DMS153 (cell line): Measurements from ENCODE around the gene MGST2.

Experiments
- DNase-seq: peaks from one replicate; lab custom pipeline; 2025; lab: John Stamatoyannopoulos, UW

MGST2 gene

DNA sequence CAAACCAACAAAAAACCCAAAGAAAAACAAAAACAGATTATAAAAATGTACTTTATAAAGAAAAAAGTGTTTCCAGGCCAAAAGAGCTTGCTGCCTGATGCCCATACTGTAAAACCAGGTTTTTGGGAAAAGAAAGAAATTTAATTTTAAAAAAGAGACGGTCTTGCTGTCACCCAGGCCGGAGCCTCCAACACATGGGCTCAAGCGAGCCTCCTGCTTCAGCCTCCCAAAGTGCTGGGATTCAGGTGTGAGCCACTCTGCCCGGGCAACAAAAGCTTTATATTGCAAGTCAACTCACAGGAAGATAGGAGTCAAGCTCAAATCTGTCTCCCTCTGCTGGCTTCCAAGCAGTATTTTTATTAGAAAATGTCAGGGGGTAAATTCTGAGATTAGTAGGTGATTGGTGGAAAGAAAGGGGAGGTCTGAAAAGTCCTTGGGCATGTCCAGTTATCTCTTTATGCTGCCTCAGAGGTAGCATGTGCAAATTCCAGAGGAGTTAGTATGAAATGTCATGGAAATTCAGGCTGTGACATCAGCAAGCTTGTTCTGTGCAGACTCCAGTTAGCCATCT lies 39.4 kb downstream of the MGST2 start:
- no peak for DNase-seq

DNA sequence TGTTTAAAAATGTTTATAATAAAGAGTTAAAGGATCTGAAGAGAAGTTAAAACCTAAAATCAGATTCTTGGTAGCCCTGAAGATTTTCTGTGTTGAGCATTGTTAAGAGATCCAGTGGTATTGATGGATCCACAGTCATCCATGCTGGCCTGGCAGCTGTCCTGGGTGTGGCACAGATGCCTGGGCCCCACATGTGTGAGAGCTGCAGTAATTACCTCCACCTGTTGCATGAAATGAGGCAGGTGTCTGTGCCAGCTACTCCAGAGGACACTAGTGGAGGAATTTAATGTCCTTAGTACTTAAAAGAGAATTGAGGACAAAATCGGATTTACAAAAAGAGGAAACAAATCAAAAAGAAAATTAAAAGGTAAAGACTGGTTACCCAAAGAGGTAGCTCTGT lies 44.0 kb downstream of the MGST2 start:
- DNase-seq = no peak

- no peak for DNase-seq
Measured at GRCh38 chr4:139710073-139710472, 44.5 kb downstream of the MGST2 start.

DNA sequence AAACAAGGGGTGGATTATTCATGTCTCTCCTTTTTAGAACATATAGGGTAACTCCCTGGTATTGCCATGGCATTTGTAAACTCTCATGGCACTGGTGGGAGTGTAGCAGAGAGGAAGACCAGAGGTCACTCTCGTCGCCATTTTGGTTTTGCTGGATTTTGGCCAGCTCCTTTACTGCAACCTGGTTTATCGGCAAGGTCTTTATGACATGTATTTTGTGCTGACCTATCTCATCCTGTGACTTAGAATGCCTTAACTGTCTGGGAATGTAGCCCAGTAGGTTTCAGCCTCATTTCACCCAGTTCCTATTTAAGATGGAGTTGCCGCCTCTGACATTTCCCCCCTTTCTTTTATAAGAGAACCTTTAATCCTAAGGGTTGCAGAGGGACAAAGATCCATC lies 45.8 kb downstream of the MGST2 start:
- DNase-seq = no peak

GRCh38 chr4:139712882-139713281 lies 47.3 kb downstream of the MGST2 start:
- no peak for DNase-seq

DNA sequence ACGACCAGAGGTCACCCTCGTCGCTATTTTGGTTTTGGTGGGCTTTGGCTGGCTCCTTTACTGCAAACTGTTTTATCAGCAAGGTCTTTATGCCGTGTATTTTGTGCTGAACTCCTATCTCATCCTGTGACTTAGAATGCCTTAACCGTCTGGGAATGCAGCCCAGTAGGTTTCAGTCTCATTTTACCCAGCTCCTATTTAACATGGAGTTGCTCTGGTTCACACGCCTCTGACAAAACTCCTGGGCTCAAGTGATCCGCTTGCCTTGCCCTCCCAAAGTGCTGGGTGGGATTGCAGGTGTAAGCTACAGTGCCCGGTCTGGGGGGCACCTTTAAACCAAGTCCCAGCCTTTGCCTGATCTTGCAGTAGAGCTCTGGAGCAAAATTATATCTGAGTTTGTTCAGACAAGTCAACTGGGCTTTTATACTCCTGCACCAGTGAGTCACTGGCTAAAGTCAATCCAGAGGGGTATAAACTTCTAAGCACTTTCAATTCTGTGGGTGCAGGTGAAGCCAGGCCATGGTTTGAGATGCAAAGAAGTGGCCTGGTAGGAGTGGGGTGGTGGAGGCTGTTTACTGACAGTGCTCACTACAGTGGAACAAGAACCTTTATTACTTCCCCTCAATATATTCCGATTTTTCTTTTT lies 50.2 kb downstream of the MGST2 start:
- DNase-seq = no peak

GRCh38 chr4:139718358-139718757 lies 52.7 kb downstream of the MGST2 start:
- no peak for DNase-seq

DNA sequence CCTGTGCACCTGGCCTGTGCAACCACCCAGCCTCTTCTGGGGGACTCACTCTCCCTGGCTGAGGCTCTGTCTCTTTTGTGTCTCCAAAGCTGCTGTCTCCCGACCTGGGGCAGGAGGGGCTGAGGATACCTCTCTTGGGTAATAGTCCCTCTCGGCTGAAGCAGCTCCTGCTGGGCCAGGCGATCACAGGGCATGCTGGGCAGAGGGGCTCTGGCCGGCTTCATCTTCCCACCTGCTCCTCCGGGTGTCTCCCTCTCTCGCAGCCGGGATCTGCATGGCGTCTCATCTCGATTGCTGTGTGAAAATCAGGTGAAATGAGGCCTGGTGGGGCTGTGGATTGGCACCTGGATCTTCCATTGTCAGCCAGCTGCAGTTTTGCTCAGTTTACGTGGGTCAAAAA lies 53.2 kb downstream of the MGST2 start:
- DNase-seq = no peak

- DNase-seq = no peak
Measured at GRCh38 chr4:139719381-139720101, 53.9 kb downstream of the MGST2 start.

DNA sequence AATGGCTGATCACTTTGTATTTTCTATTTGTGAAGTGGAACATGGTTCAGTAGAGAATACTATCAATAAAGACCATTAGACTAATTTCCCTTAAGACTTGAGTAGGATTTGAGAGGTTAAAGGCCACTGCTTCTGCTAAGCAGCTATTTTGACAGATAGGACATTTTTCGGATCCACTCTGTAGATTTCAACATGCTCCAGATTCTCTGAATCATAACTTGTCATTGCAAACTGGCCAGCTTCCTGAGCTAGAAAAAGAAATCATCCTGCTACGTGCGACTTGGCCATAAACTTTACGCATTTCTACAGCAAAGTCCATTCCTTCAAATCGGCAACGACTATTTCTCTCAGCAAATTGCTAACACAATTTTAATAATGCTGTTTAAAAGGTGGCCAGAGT lies 55.2 kb downstream of the MGST2 start:
- no peak for DNase-seq

- DNase-seq = no peak
Measured at GRCh38 chr4:139721789-139722188, 56.2 kb downstream of the MGST2 start.

DNA sequence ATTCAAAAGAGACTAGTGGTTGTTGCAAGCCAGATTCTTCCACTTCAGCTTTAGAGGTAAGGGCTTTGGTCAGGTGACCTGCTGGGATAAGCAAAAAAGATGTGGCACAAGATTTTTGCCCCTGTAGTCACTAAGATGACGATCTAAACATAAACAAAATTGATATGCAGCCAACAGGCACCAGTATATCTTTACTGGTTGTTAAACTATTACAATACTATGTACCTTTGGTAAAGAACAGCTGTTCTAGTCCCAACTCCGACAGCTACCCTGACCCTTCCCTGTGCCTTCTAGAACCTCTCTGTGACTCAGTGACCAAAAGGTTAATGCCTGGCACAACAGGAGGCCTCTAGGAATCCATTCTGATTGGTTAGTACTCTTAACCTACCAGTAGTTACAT lies 59.6 kb downstream of the MGST2 start:
- no peak for DNase-seq

DNA sequence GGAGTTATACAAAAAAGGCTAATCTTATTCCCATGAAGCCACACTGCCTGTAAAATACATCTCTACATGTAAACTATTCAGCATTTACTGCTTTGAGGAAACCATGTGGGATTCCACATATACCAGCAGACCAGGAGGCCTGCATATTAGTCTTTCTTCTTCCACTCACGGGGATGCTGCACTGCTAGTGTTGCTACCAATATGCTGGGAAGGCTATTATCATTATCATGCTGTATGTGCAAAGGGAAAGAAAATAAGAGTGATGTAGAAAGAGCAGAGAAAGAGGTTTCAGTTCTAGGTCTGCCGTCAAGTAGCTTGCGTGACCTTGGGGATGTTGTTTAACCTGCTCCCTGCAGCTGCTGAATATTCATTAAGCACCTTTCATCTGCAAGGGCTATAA lies 61.0 kb downstream of the MGST2 start:
- DNase-seq = no peak

DNA sequence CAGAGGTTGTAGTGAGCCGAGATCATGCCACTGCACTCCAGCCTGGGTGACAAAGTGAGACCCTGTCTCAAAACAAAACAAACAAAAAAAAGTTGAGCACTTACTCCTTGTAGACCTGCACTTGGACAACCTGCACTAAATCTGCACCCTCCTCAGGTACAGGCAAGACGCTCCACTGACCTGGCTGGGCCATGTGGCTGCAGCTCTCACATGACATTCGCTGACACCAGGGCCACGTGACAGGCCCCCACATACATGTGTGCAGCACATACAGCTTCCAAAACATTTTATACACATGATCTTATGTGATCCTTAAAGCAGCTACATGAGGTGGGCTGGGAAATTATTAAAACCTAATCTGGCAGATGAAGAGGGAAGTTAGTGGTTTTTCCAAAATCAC lies 62.5 kb downstream of the MGST2 start:
- DNase-seq = no peak

- peak; percentile 94 for DNase-seq
Measured at GRCh38 chr4:139728840-139729239, 63.2 kb downstream of the MGST2 start.

DNA sequence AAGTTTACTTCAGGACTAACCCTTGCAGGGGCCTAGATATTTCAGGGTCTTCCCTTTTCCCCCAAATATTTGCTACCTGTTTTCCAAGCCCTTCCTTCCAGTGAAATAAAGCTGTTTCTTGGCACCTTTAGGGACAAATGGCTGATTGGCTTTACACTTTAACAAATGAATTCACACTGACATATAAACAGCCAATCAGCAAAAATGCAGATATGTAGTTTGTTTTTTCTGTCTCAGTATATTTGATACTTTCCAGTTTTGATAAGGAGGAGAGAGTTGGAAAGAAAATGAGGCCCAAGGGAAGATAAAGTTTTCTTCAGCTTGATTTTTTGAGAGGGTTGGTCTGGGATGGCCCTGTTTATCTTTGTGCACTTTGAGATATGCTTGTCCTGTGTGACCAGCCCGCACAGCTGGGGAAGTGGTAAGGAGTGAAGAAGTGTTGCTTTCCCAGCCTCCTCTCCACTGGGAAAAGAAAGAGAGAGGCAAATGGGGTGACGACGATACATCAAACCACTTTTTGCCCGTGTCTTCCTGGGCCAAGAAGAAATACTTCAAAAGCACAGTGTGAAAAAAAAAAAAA lies 67.5 kb downstream of the MGST2 start:
- DNase-seq = no peak

DNA sequence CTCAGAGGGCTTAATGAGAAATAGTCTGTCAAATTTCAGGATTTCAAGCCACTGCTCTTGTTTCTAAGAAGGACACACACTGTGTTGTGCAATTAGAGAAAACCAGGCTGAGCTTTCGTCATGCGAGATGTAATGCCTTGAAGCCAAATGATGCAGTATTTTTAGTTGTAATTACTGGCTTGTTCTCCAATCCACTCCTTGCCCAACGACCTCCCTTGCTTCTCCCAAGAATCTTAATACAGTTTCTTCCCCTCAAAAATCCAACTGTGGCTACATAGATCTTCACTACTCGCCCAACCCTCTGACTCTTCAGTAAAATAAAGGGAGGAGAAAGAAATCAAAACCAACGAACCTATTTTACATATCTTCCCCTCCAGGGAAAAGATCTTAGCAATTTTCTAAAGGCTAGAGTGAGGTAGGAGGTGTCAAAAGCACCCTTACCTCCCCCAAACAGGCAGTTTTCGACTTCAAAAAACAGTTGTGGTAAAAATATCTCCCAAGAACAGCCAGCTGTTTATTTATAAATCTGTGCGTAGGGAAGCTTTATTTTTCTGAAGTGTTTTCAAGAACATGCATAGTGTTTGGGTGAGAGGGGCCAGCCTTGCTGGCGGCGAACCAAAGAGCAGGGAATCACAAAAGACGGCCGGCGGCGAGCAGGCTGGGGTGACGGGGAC lies 68.7 kb downstream of the MGST2 start:
- DNase-seq = no peak

DNA sequence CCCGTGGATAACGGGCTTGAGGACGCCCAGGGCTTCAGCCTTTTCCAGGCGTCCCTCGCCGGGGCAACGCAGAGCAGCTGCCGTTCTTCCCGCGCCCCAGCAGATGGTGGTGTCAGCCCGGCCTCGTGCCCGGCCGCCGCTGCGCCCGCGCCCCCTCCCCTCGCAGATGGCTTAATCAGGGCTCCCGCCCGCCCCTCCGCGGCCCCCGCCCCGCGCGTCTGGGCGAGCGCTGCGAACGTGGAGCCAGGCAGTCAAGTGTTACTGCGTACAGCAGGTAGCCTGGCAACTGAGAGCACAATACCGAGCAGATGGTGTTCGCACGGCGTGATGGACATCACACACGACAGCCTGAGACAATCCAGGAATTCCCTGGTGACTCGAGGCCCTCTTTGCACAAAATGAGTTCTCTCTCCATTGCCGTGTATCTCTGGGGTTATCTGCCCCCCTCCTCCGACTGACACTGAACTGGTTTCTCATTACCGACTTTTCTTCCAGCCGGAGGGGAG lies 69.3 kb downstream of the MGST2 start:
- DNase-seq = peak; percentile 97

- no peak for DNase-seq
Measured at GRCh38 chr4:139735381-139736273, 70.0 kb downstream of the MGST2 start.

DNA sequence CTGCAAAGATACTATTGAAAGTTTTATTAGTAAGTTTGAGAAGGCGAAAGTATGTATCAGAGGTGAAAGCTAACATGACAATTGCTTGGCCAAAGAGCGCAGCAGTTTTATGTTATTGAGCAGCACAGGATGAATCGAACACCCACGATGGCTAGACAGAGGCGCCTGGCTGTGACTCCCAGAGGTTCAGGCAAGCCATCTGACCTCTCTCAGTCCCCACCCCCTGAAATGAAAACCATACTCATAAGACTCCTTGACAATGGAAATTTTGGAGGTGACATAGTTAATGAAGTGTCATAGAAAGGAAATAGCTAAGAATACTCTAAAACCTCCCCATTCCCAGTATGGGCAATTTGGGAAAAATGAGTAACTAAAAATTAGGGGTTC lies 70.6 kb downstream of the MGST2 start:
- DNase-seq = no peak

DNA sequence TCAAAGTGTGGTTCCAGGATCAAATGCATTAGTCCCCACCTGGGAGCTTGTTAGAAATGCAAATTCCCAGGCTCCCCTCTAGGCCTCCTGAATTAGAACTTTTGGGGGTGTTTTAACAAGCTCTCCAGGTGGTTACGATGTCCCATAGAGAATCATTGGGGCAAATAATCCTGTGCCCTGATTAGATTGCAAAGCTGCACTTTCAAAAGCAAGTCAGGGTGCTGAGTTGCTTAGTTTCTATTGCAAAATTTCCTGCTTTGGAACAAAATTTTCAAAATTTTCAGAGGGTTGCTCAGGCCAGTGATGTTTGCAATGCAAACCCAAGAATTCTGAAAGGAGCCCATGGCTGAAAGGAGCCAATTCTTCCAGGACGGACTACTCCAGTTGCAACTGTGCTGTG lies 71.0 kb downstream of the MGST2 start:
- DNase-seq = no peak
